Cardiac muscle cell (in vitro differentiated cells and primary cell): ENCODE data around the gene MLPH. TPM values are rescaled to one million over a fixed set of nuclear protein-coding genes. Genes with fewer than 3 reads are reported as not detected.
A peak's percentile ranks its signal among the peaks of the same experiment; 100 is the strongest.

Experiments used
- DNase-seq, 2 donors: peaks; one replicate each; pipeline versions ENCODE4 v3.0.0 to v3.0.0-alpha.2; 2010 to 2017; ENCODE audit warnings: low read depth in 1 of 2, low spot score in 1 of 2
- H3K27ac ChIP-seq: fragments of 200-600 bp; sonication (generic); 2 replicates; pipeline ENCODE4 v1.5.1; 2016
- H3K27me3 ChIP-seq: fragments of 200-600 bp; sonication (generic); 2 replicates; pipeline ENCODE4 v1.6.0; 2016; ENCODE audit warnings: control low read depth
- H3K36me3 ChIP-seq: fragments of 200-600 bp; sonication (generic); 2 replicates; pipeline ENCODE4 v1.5.1; 2016; ENCODE audit warnings: control low read depth
- H3K4me1 ChIP-seq: fragments of 200-600 bp; sonication (generic); 2 replicates; pipeline ENCODE4 v1.8.1; 2017; ENCODE audit warnings: low read depth, mild to moderate bottlenecking, mixed run types
- H3K4me3 ChIP-seq: fragments of 200-600 bp; sonication (generic); 2 replicates; pipeline ENCODE4 v1.5.1; 2016; ENCODE audit warnings: mild to moderate bottlenecking
- H3K9me3 ChIP-seq: fragments of 200-600 bp; sonication (generic); 2 replicates; pipeline ENCODE4 v1.5.1; 2017; ENCODE audit warnings: low read depth, mild to moderate bottlenecking, control low read depth
- CTCF ChIP-seq: IDR thresholded peaks from 2 replicates; pipeline ENCODE4 v1.5.1; 2012; ENCODE audit warnings: low read depth, mild to moderate bottlenecking, low read length
- polyA plus RNA-seq: library from polyadenylated mRNA; unstranded; fragments of >200 nt; fragmentation: Nextera tagmentation; extraction: Ambion mirVana; gene quantifications from 2 replicates; pipeline ENCODE4 v1.2.1, GENCODE V29; 2016
- total RNA-seq: library from RNA; depleted of rRNA; stranded (reverse); fragments of >200 nt; gene quantifications from 2 replicates; pipeline ENCODE4 v1.2.3, GENCODE V29; 2016

Gene MLPH
- total and polyA plus RNA-seq, 2 experiments from 2014 or later = 0.27 to 1.4 TPM

DNA sequence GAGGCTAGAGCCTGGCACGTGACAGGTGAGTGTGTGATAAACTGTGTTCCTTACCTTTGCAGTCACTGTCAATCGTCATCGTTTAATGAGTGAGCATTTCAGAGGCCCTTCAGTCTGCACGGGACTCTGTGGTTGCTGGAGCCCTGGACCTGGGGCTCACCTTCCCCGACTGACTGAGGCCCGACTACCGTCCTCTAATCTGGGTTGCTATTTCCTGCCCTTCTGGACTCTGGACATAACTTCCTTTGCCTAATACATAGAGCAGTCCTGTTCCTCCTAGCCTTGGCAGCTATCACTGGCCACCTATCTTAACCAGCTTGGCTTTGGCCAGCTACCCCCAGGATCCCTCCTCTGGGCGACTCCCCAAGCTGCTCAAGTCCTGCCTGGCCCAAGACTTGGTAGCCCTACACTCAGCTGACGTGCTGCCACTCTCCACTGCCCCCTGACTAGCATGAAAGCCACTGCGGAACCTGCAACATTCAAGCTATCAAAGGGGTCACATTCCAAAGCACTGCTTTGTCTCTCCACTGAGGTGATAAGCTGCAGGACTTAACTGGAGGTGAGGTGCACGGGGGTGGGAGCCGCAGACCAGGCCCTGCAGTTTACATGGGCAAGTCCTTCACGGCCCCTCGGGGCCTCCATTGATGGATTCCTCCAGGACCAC is 114.5 kb downstream of the MLPH start:
- peak; percentile 29 to 78 for DNase-seq
- peak; percentile 23 for TF ChIP-seq CTCF
- peak overlapping the region; percentile 82 for H3K27ac ChIP-seq
- no peaks in the 10 kb centered on the region for H3K9me3 ChIP-seq
- H3K36me3 ChIP-seq = no peaks in the 10 kb centered on the region
- H3K4me1 ChIP-seq = peaks cover 30% of the 10 kb centered on the region
- no peak overlapping the region for H3K4me3 ChIP-seq
- H3K27me3 ChIP-seq = no peaks in the 10 kb centered on the region

DNA sequence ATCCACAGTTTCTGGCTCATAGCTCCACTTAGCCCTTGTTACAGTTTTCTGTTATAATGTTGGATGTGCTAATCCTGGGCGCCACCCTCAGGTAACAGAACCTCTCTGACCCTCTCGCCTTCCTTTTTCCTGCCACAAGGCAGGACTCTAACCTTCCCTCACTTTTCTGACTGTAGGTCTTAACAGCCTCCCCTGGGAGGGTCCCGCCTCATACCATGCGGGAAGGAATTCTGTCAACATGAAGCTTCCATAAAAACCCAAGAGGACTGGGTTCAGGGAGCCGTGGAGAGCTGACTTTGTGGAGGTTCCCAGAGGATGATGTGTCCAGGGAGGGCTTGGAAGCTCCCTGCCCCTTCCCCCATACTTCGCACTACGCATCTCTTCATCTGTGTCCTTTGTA is 115.4 kb downstream of the MLPH start:
- TF ChIP-seq CTCF = no peak
- Histone ChIP-seq H3K27me3 (no peaks in the 10 kb centered on the region), H3K36me3 (no peaks in the 10 kb centered on the region), H3K4me1 (peaks cover 30% of the 10 kb centered on the region), H3K9me3 (no peaks in the 10 kb centered on the region), H3K27ac (no peak overlapping the region), H3K4me3 (no peak overlapping the region)
- no peak for DNase-seq

GRCh38 chr2:237603049-237603717 is 116.1 kb downstream of the MLPH start:
- H3K36me3 ChIP-seq = no peaks in the 10 kb centered on the region
- DNase-seq = no peak
- no peak overlapping the region for H3K27ac ChIP-seq
- peaks cover 30% of the 10 kb centered on the region for H3K4me1 ChIP-seq
- no peak for TF ChIP-seq CTCF
- H3K27me3 ChIP-seq = no peaks in the 10 kb centered on the region
- no peak overlapping the region for H3K4me3 ChIP-seq
- H3K9me3 ChIP-seq = no peaks in the 10 kb centered on the region

GRCh38 chr2:237603718-237604362 is 116.8 kb downstream of the MLPH start:
- TF ChIP-seq CTCF = no peak
- peaks cover 30% of the 10 kb centered on the region for H3K4me1 ChIP-seq
- DNase-seq = peak in 1 of 2 donors; percentile 85
- no peaks in the 10 kb centered on the region for H3K9me3 ChIP-seq
- H3K4me3 ChIP-seq = no peak overlapping the region
- H3K27me3 ChIP-seq = no peaks in the 10 kb centered on the region
- H3K36me3 ChIP-seq = no peaks in the 10 kb centered on the region
- no peak overlapping the region for H3K27ac ChIP-seq

DNA sequence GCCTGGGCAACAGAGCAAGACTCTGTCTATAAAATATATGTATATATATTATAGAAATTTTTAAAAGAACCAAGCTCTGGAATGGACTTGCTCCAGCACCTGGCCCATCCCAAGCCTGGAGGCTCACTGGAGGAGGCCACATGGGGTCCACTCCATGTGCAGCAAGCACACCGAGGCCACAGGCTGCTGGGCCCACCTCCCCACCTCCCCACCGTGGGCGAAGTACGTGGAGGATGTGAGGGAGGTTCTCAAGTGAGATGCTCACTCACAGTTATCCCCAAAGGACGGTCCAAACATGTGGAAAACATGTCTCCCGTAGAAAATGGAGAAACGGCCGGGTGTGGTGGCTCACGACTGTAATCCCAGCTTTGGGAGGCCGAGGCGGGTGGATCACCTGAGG is 117.3 kb downstream of the MLPH start:
- Histone ChIP-seq H3K4me1 (peaks cover 30% of the 10 kb centered on the region), H3K4me3 (no peak overlapping the region), H3K27ac (no peak overlapping the region), H3K9me3 (no peaks in the 10 kb centered on the region), H3K27me3 (no peaks in the 10 kb centered on the region), H3K36me3 (no peaks in the 10 kb centered on the region)
- no peak for TF ChIP-seq CTCF
- DNase-seq = no peak

Other genes starting within 250 kb of the MLPH start
- 4.1 and 4.7 TPM in 2 replicates for gene COL6A3, start 73.1 kb upstream of the MLPH start, total RNA-seq
- 0.24 and 1.3 TPM in 2 replicates for gene COL6A3, start 73.1 kb upstream of the MLPH start, polyA plus RNA-seq
- gene PRLH, start 79.3 kb downstream of the MLPH start, total RNA-seq = not detected in 2 replicates
- not detected in 2 replicates for gene PRLH, start 79.3 kb downstream of the MLPH start, polyA plus RNA-seq
- 2.9 and 4.7 TPM in 2 replicates for gene RAB17, start 103.5 kb downstream of the MLPH start, total RNA-seq
- 1.4 and 3.1 TPM in 2 replicates for gene RAB17, start 103.5 kb downstream of the MLPH start, polyA plus RNA-seq
- gene LRRFIP1, start 140.3 kb downstream of the MLPH start, total RNA-seq = 66.3 and 95.3 TPM in 2 replicates
- gene LRRFIP1, start 140.3 kb downstream of the MLPH start, polyA plus RNA-seq = 90.9 and 125 TPM in 2 replicates